Suprapubic skin (tissue), 3 donors: ENCODE results near the gene CSRP1.

Experiments used
- CTCF ChIP-seq, 2 donors: fragments of 200-600 bp in 1 of 2; fragments of 450-650 bp in 1 of 2; sonication (generic) in 1 of 2; IDR thresholded peaks; one replicate each; pipeline ENCODE4 v1.5.1; 2016 to 2019; ENCODE audit warnings: antibody characterized with exemption in 2 of 2, mild to moderate bottlenecking in 1 of 2, moderate library complexity in 1 of 2
- POLR2A ChIP-seq, 2 donors: fragments of 450-650 bp; IDR thresholded peaks; one replicate each; pipeline ENCODE4 v1.6.1; 2017; ENCODE audit warnings: antibody characterized with exemption in 2 of 2, mild to moderate bottlenecking in 2 of 2, moderate library complexity in 2 of 2

GRCh38 chr1:201456499-201457309 lies 50.2 kb downstream of the CSRP1 start:
- no peak for TF ChIP-seq POLR2A (IDR thresholded peaks at IDR 0.05)
- no peak for TF ChIP-seq CTCF (IDR thresholded peaks at IDR 0.05)
